Neural progenitor cell (in vitro differentiated cells): ENCODE data around the gene SPART. TPM values are rescaled to one million over a fixed set of nuclear protein-coding genes. Genes with fewer than 3 reads are reported as not detected.

Experiments used
- DNase-seq: peaks from one replicate; pipeline ENCODE4 v3.0.0-alpha.2; 2016; ENCODE audit warnings: low spot score
- H2AFZ ChIP-seq: fragments of 200-600 bp; sonication (generic); replicated peaks from 2 replicates; pipeline ENCODE4 v1.6.1; 2016; ENCODE audit warnings: antibody characterized with exemption
- H3F3A ChIP-seq: fragments of 200-600 bp; sonication (generic); 2 replicates; pipeline ENCODE4 v1.6.1; 2016; ENCODE audit warnings: antibody characterized with exemption, low read depth
- H3K27ac ChIP-seq: fragments of 200-600 bp; sonication (generic); 2 replicates; pipeline ENCODE4 v1.5.1; 2016; ENCODE audit warnings: mild to moderate bottlenecking
- H3K27me3 ChIP-seq: fragments of 200-600 bp; sonication (generic); 2 replicates; pipeline ENCODE4 v1.6.1; 2016; ENCODE audit warnings: mild to moderate bottlenecking, moderate library complexity
- H3K36me3 ChIP-seq: fragments of 200-600 bp; sonication (generic); 2 replicates; pipeline ENCODE4 v1.5.1; 2016
- H3K4me1 ChIP-seq: fragments of 200-600 bp; sonication (generic); 2 replicates; pipeline ENCODE4 v1.6.1; 2016; ENCODE audit warnings: mixed run types
- H3K4me2 ChIP-seq: fragments of 200-600 bp; sonication (generic); 2 replicates; pipeline ENCODE4 v1.6.1; 2016
- H3K4me3 ChIP-seq: fragments of 200-600 bp; sonication (generic); 2 replicates; pipeline ENCODE4 v1.5.1; 2016
- H3K79me2 ChIP-seq: fragments of 200-600 bp; sonication (generic); 2 replicates; pipeline ENCODE4 v1.6.1; 2016; ENCODE audit warnings: low read depth
- H3K9ac ChIP-seq: fragments of 200-600 bp; sonication (generic); 2 replicates; pipeline ENCODE4 v1.6.1; 2016
- H3K9me3 ChIP-seq: fragments of 200-600 bp; sonication (generic); 2 replicates; pipeline ENCODE4 v1.5.1; 2016; ENCODE audit warnings: low read depth
- H4K20me1 ChIP-seq: fragments of 200-600 bp; sonication (generic); 2 replicates; pipeline ENCODE4 v1.6.1; 2016; ENCODE audit warnings: low read depth
- H3K27ac Mint-ChIP-seq: 3 replicates; pipeline ENCODE4 v1.8.0; 2021; ENCODE audit warnings: mixed read lengths
- H3K27me3 Mint-ChIP-seq: 2 replicates; pipeline ENCODE4 v1.8.0; 2022; ENCODE audit warnings: low read depth, mild to moderate bottlenecking, inconsistent platforms, moderate library complexity, mixed read lengths; ENCODE audit not compliant: insufficient read depth
- H3K36me3 Mint-ChIP-seq: 3 replicates; pipeline ENCODE4 v1.8.0; 2021; ENCODE audit warnings: mixed read lengths
- H3K4me1 Mint-ChIP-seq: 3 replicates; pipeline ENCODE4 v1.8.0; 2021; ENCODE audit warnings: mixed read lengths
- H3K4me3 Mint-ChIP-seq: 3 replicates; pipeline ENCODE4 v1.8.0; 2021; ENCODE audit warnings: mild to moderate bottlenecking, moderate library complexity, mixed read lengths
- H3K9me3 Mint-ChIP-seq: 3 replicates; pipeline ENCODE4 v1.8.0; 2020; ENCODE audit warnings: mixed read lengths
- CTCF ChIP-seq: fragments of 200-600 bp; sonication (generic); IDR thresholded peaks from 2 replicates; pipeline ENCODE4 v1.5.1; 2017; ENCODE audit warnings: antibody characterized with exemption, mild to moderate bottlenecking
- EZH2 ChIP-seq: fragments of 200-600 bp; sonication (generic); IDR thresholded peaks from 2 replicates; pipeline ENCODE4 v1.6.1; 2017; ENCODE audit warnings: antibody characterized with exemption, mild to moderate bottlenecking, moderate library complexity
- EZH2phosphoT487 ChIP-seq: fragments of 200-600 bp; sonication (generic); IDR thresholded peaks from 2 replicates; pipeline ENCODE4 v1.6.1; 2017; ENCODE audit warnings: antibody characterized with exemption
- total RNA-seq: library from RNA; depleted of rRNA; stranded (reverse); fragments of >200 nt; gene quantifications from 2 replicates; pipeline ENCODE4 v1.2.3, GENCODE V29; 2015; ENCODE audit warnings: low replicate concordance

Gene SPART
- total RNA-seq, 1 donor from 2014 or later = 70.9 TPM

GRCh38 chr13:36366031-36366430 lies 19.8 kb upstream of the SPART start:
- TF ChIP-seq EZH2 (no peak), CTCF (no peak), EZH2phosphoT487 (no peak)
- no peaks in the 10 kb centered on the region for H3K9me3 ChIP-seq
- no peak overlapping the region for H3K4me3 Mint-ChIP-seq
- H3K4me2 ChIP-seq = no peak overlapping the region
- H4K20me1 ChIP-seq = no peaks in the 10 kb centered on the region
- H3K36me3 Mint-ChIP-seq = peaks cover 2% of the 10 kb centered on the region
- H3K36me3 ChIP-seq = no peaks in the 10 kb centered on the region
- no peaks in the 10 kb centered on the region for H3F3A ChIP-seq
- H2AFZ ChIP-seq = no peak overlapping the region
- H3K79me2 ChIP-seq = no peaks in the 10 kb centered on the region
- H3K27ac ChIP-seq = no peak overlapping the region
- no peak overlapping the region for H3K9ac ChIP-seq
- no peak for DNase-seq
- H3K27ac Mint-ChIP-seq = no peak overlapping the region
- no peaks in the 10 kb centered on the region for H3K27me3 Mint-ChIP-seq
- no peak overlapping the region for H3K4me3 ChIP-seq
- no peaks in the 10 kb centered on the region for H3K27me3 ChIP-seq
- no peaks in the 10 kb centered on the region for H3K4me1 ChIP-seq
- H3K4me1 Mint-ChIP-seq = peaks cover 3% of the 10 kb centered on the region
- no peaks in the 10 kb centered on the region for H3K9me3 Mint-ChIP-seq

- Histone ChIP-seq H3K27ac (no peak overlapping the region), H3K79me2 (no peaks in the 10 kb centered on the region), H3F3A (no peaks in the 10 kb centered on the region), H3K4me1 (no peaks in the 10 kb centered on the region), H3K9ac (no peak overlapping the region), H4K20me1 (no peaks in the 10 kb centered on the region), H2AFZ (no peak overlapping the region), H3K36me3 (no peaks in the 10 kb centered on the region), H3K4me2 (no peak overlapping the region), H3K9me3 (no peaks in the 10 kb centered on the region), H3K4me3 (no peak overlapping the region), H3K27me3 (no peaks in the 10 kb centered on the region)
- no peaks in the 10 kb centered on the region for H3K9me3 Mint-ChIP-seq
- no peak overlapping the region for H3K4me3 Mint-ChIP-seq
- peaks cover 2% of the 10 kb centered on the region for H3K36me3 Mint-ChIP-seq
- H3K4me1 Mint-ChIP-seq = peaks cover 3% of the 10 kb centered on the region
- DNase-seq = no peak
- no peak for TF ChIP-seq EZH2phosphoT487
- no peak for TF ChIP-seq EZH2
- TF ChIP-seq CTCF = no peak
- H3K27ac Mint-ChIP-seq = no peak overlapping the region
- no peaks in the 10 kb centered on the region for H3K27me3 Mint-ChIP-seq
These were observed 17.2 kb upstream of the SPART start for GRCh38 chr13:36363366-36363863.

- no peak overlapping the region for H3K9ac ChIP-seq
- DNase-seq = no peak
- no peaks in the 10 kb centered on the region for H3K36me3 ChIP-seq
- Mint-ChIP-seq H3K27me3 (no peaks in the 10 kb centered on the region), H3K4me1 (peaks cover 3% of the 10 kb centered on the region), H3K27ac (no peak overlapping the region), H3K4me3 (no peak overlapping the region), H3K36me3 (peaks cover 2% of the 10 kb centered on the region), H3K9me3 (no peaks in the 10 kb centered on the region)
- TF ChIP-seq EZH2 = no peak
- TF ChIP-seq CTCF = no peak
- TF ChIP-seq EZH2phosphoT487 = no peak
- H4K20me1 ChIP-seq = no peaks in the 10 kb centered on the region
- H3K9me3 ChIP-seq = no peaks in the 10 kb centered on the region
- H3K4me2 ChIP-seq = no peak overlapping the region
- no peaks in the 10 kb centered on the region for H3K4me1 ChIP-seq
- H2AFZ ChIP-seq = no peak overlapping the region
- H3K27ac ChIP-seq = no peak overlapping the region
- H3K79me2 ChIP-seq = no peaks in the 10 kb centered on the region
- H3K27me3 ChIP-seq = no peaks in the 10 kb centered on the region
- H3K4me3 ChIP-seq = no peak overlapping the region
- no peaks in the 10 kb centered on the region for H3F3A ChIP-seq
These were observed 16.7 kb upstream of the SPART start for GRCh38 chr13:36362914-36363313.
